Measurements from ENCODE around the gene GJD2. TPM values are rescaled to one million over a fixed set of nuclear protein-coding genes. Genes with fewer than 3 reads are reported as not detected.

The GJD2 gene
- total RNA-seq, 1 donor from 2014 or later, result not detected

DNA sequence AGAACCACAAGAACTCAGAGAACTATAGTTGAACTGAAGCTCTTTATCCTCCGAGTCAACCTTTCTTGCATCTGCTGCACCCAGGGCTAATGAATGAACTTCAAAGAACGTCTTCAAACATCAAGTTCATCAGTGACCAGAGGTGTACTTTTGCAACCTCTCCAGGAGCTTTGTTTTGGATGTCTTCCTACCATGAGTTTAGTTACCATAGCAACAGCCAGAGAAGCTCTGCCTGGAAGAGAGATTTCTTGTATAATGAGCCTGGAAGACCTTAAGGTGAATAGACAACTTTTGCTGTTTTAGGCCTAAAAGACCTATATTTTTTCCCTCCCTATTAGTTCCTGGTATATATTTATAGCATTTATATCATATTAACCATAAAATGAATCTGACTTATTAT is 31.4 kb upstream of the GJD2 start:
- intact Hi-C loops (cut with micrococcal nuclease), result no loop called here
- Mint-ChIP-seq H3K4me1 (no peaks in the 10 kb centered on the region), H3K4me3 (no peak overlapping the region), H3K27me3 (peaks cover 12% of the 10 kb centered on the region), H3K9me3 (peaks cover 5% of the 10 kb centered on the region), H3K27ac (no peak overlapping the region), H3K36me3 (ENCODE audit: low read depth) (no peaks in the 10 kb centered on the region)
- no peak for DNase-seq
- TF ChIP-seq CTCF (IDR thresholded peaks at IDR 0.05), result no peak
- no peak for ATAC-seq (ENCODE audit: low read depth)
- ChIA-PET POLR2A (no interaction called here), CTCF (no interaction called here)

DNA sequence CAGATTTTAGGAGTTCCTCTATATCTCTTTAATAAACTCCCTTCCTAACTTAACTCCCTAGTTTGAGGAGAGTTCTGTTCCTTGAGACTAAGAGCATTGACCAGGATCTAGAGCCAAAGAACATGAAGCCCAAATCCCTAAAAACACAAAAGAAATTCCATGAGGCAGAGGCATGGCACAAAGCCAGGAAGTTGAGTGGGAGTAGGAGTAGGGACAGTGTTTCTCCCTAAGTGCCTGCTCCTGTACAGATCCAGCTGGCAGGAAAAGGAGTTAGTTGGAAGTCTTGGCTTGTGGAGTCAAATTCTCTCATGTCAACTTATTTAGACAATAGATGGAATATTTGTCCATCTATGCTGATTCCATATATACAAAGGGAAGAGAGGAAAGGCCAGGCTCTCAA is 29.2 kb upstream of the GJD2 start:
- Mint-ChIP-seq H3K27ac (no peak overlapping the region), H3K4me1 (no peaks in the 10 kb centered on the region), H3K4me3 (no peak overlapping the region), H3K27me3 (peaks cover 8% of the 10 kb centered on the region), H3K9me3 (peaks cover 16% of the 10 kb centered on the region), H3K36me3 (ENCODE audit: low read depth) (no peaks in the 10 kb centered on the region)
- ATAC-seq (ENCODE audit: low read depth), result no peak
- TF ChIP-seq CTCF (IDR thresholded peaks at IDR 0.05), result no peak
- no peak for DNase-seq
- POLR2A ChIA-PET, result no interaction called here
- CTCF ChIA-PET, result no interaction called here
- intact Hi-C loops (cut with micrococcal nuclease), result no loop called here

GRCh38 chr15:34783431-34783830 is 28.6 kb upstream of the GJD2 start:
- ChIA-PET POLR2A (no interaction called here), CTCF (no interaction called here)
- peaks cover 16% of the 10 kb centered on the region for H3K9me3 Mint-ChIP-seq
- TF ChIP-seq CTCF (IDR thresholded peaks at IDR 0.05), result no peak
- DNase-seq, result no peak
- no peak overlapping the region for H3K27ac Mint-ChIP-seq
- peaks cover 8% of the 10 kb centered on the region for H3K27me3 Mint-ChIP-seq
- no peaks in the 10 kb centered on the region for H3K4me1 Mint-ChIP-seq
- H3K36me3 Mint-ChIP-seq (ENCODE audit: low read depth), result no peaks in the 10 kb centered on the region
- no peak for ATAC-seq (ENCODE audit: low read depth)
- intact Hi-C loops (cut with micrococcal nuclease), result no loop called here
- H3K4me3 Mint-ChIP-seq, result no peak overlapping the region

DNA sequence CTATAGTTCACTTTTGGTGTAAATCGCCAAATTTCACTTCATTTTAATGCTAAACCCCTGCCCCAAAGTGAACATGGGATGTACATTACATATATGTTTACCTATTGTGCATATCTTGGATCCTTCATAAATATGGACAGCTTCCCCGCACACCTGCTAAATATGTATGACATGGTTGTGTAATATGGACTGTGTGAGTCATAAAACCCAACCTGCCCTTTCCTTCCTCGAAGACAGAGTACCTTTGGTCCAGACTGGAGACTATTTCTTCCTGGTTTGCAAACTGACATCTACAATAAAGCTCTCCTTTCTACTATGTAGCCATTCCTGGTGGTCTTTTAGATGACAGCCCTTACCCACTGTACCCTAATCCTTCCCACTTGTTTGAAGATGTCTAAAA is 28.1 kb upstream of the GJD2 start:
- POLR2A ChIA-PET, result no interaction called here
- Mint-ChIP-seq H3K27ac (no peak overlapping the region), H3K9me3 (peaks cover 16% of the 10 kb centered on the region), H3K36me3 (ENCODE audit: low read depth) (no peaks in the 10 kb centered on the region), H3K27me3 (peaks cover 8% of the 10 kb centered on the region), H3K4me1 (no peaks in the 10 kb centered on the region), H3K4me3 (no peak overlapping the region)
- CTCF ChIA-PET, result no interaction called here
- TF ChIP-seq CTCF (IDR thresholded peaks at IDR 0.05), result no peak
- intact Hi-C loops (cut with micrococcal nuclease), result no loop called here
- ATAC-seq (ENCODE audit: low read depth), result no peak
- no peak for DNase-seq

DNA sequence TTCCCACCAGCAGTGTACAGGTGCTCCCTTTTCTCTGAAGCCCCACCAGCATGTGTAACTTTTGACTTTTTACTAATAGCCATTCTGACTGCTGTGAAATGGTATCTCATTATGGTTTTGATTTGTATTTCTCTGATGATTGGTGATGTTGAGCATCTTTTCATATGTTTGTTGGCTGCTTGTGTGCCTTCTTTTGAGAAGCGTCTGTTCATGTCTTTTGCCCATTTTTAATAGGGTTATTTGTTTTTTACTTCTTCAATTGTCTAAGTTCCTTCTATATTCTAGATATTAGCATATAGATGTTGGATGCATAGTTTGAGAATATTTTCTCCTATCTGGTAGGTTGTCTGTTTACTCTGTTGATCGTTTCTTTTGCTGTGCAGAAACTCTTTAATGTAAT is 25.9 kb upstream of the GJD2 start:
- Mint-ChIP-seq H3K27ac (no peak overlapping the region), H3K4me1 (no peaks in the 10 kb centered on the region), H3K9me3 (peaks cover 16% of the 10 kb centered on the region), H3K36me3 (ENCODE audit: low read depth) (no peaks in the 10 kb centered on the region), H3K27me3 (peaks cover 3% of the 10 kb centered on the region), H3K4me3 (no peak overlapping the region)
- ChIA-PET POLR2A (no interaction called here), CTCF (no interaction called here)
- no peak for TF ChIP-seq CTCF (IDR thresholded peaks at IDR 0.05)
- DNase-seq, result no peak
- ATAC-seq (ENCODE audit: low read depth), result no peak
- intact Hi-C loops (cut with micrococcal nuclease), result no loop called here
